Activated effector memory CD4-positive, alpha-beta T cell treated with Interleukin-2 at 50 U/mL for 16 hours (primary cell): Measurements from ENCODE around the gene DTYMK.

ENCODE experiments used
- DNase-seq: peaks from one replicate; pipeline ENCODE4 v3.0.0-alpha.2; 2020

Gene DTYMK

GRCh38 chr2:241686650-241687425 is at the start of gene DTYMK:
TSS of gene DTYMK (minus strand) at chr2:241686815. CDS start at chr2:241686783, 32 bp downstream.
- peak; percentile 94 for DNase-seq

- DNase-seq = no peak
Measured at GRCh38 chr2:241736111-241736510, 49.5 kb upstream of the DTYMK start.

GRCh38 chr2:241734467-241735208 is 48.0 kb upstream of the DTYMK start, which contains the start of gene D2HGDH:
TSS of gene D2HGDH (plus strand) at chr2:241734630. CDS start at chr2:241735225, 595 bp downstream.
- peak; percentile 88 for DNase-seq

GRCh38 chr2:241734208-241734466 is 47.5 kb upstream of the DTYMK start:
- DNase-seq = no peak

GRCh38 chr2:241733391-241734207 is 47.0 kb upstream of the DTYMK start:
- DNase-seq = no peak

GRCh38 chr2:241732513-241733186 is 46.0 kb upstream of the DTYMK start:
- DNase-seq = peak; percentile 40

GRCh38 chr2:241730671-241731293 is 44.2 kb upstream of the DTYMK start:
- DNase-seq = no peak

- DNase-seq = no peak
Measured at GRCh38 chr2:241729868-241730267, 43.3 kb upstream of the DTYMK start.

GRCh38 chr2:241728627-241729026 is 42.0 kb upstream of the DTYMK start:
- DNase-seq = no peak

- no peak for DNase-seq
Measured at GRCh38 chr2:241728000-241728399, 41.4 kb upstream of the DTYMK start.

- DNase-seq = no peak
Measured at GRCh38 chr2:241726459-241726858, 39.8 kb upstream of the DTYMK start.

- DNase-seq = no peak
Measured at GRCh38 chr2:241724975-241725870, 38.6 kb upstream of the DTYMK start.

GRCh38 chr2:241724259-241724974 is 37.8 kb upstream of the DTYMK start:
- no peak for DNase-seq

GRCh38 chr2:241722896-241723454 is 36.4 kb upstream of the DTYMK start:
- no peak for DNase-seq

GRCh38 chr2:241721852-241722251 is 35.2 kb upstream of the DTYMK start:
- DNase-seq = no peak

- no peak for DNase-seq
Measured at GRCh38 chr2:241720560-241720959, 33.9 kb upstream of the DTYMK start.

- no peak for DNase-seq
Measured at GRCh38 chr2:241720099-241720498, 33.5 kb upstream of the DTYMK start.

GRCh38 chr2:241719093-241719492 is 32.5 kb upstream of the DTYMK start:
- no peak for DNase-seq

- no peak for DNase-seq
Measured at GRCh38 chr2:241708879-241709278, 22.3 kb upstream of the DTYMK start.

- no peak for DNase-seq
Measured at GRCh38 chr2:241706537-241706936, 19.9 kb upstream of the DTYMK start.
